HG03135 (cell line): ENCODE measurements around the gene COASY.
"Not testable (repeated sequence)": the region's sequence is repeated elsewhere in the genome, so short reads cannot be mapped to it uniquely, and the experiment has no call there.

ENCODE experiments used
- ATAC-seq: cut with Tn5 transposase; IDR thresholded peaks from one replicate; pipeline ENCODE4 v1.9.1; 2021; ENCODE audit warnings: mild to moderate bottlenecking, moderate library complexity; ENCODE audit not compliant: unreplicated experiment

COASY gene

DNA sequence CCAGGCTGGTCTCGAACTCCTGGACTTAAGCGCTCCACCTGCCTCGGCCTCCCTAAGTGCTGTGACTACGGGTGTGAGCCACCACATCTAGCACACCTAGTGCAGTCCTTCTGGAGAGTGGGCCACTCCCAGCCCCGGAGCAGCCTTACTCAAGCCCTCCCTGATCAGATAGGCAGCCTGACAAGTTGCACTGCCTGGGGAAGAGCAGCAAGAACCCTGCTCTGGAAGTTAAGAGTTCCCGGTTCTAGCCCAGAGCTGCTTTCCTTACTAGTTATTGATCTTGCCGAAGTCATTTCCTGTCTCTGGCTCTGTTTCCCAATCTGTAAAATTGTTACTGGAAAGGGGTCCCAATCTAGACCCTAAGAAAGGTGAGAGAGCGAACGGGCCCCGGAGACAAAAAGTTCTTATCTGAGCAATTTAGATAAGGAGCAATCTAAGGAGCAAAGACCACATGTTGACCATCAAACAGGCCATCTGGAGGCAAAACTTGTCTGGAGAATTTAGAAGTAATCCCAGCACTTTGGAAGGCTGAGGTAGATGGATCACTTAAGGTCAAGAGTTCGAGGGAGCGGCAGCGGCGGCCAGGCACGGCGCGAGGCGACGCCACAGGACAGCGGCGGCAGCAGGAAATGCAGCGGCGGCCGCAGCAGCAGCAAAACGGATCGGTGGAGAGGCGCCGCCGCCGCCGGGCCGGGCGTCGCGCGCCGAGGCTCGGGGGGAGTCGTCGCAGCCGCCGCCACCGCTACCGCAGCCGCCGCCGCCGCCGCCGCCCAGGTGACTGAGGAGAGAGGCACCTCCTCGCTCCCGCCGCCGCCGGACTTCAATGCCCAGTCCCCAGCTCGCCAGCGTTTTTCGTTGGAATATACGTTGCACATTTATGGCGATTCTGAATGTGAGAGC, 30.2 kb upstream of the COASY start:
- ATAC-seq: no peak

DNA sequence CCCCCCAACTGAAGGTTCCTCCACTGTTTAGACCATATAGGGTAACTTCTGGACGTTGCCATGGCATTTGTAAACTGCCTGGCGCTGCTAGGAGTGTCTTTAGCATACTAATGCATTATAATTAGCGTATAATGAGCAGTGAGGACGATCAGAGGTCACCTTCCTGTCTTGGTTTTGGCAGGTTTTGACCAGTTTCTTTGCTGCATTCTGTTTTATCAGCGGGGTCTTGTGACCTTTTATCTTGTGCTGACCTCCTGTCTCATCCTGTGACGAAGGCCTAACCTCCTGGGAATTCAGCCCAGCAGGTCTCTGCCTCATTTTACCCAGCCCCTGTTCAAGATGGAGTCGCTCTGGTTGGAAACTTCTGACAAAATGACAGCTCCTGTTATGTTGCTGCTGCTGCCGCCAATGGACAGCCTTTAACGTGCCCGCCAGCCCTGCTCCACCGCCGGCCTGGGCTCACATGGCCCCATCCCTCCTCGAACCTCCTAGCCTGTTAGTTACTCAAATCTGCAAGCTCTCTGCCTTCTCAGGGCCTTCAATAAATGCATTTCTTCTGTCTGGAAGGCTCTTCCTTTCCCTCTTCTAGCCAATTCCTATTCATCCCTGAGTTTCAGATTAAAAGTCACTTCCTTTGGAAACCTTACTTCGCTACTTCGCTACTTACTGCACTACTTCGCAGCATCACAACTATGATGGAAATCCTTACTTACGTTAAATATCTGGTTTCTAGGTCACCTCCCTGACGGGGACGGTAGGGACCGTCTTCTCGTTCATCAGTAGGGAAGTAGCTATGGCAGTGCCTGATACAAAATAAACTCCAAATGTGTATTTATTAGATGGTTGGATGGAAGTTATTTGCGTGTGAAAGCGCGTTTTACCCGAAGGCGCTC, 26.5 kb upstream of the COASY start:
- no peak for ATAC-seq

GRCh38 chr17:42536048-42536371, 25.9 kb upstream of the COASY start, which contains the start of gene NAGLU:
TSS of gene NAGLU (plus strand) at chr17:42536241. CDS start at chr17:42536273, 32 bp downstream.
- ATAC-seq: peak; percentile 85

GRCh38 chr17:42536372-42537155, 25.4 kb upstream of the COASY start:
- ATAC-seq: peak; percentile 45

DNA sequence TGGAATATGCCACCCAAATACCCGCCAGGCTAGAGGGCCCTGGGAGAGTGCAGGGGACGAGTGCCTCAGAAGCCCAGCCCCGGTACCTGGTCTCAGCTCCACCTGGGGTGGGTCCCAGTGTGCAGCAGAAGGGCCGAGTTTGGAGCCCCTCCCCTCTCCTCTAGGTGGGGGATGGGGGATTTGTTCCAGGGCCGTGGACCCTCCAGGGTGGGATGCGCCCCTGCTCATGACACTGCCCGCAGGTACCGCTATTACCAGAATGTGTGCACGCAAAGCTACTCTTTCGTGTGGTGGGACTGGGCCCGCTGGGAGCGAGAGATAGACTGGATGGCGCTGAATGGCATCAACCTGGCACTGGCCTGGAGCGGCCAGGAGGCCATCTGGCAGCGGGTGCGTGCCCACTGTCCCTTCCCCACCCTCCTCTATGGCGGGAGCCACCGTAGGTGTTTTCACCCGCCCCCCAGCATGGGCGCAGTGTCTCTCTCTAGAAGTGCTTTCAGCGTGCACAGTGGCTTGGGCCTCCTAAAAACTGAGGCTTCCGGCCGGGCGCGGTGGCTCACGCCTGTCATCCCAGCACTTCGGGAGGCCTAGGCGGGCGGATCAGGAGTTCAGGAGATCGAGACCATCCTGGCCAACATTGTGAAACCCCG, 24.7 kb upstream of the COASY start:
- ATAC-seq: no peak

DNA sequence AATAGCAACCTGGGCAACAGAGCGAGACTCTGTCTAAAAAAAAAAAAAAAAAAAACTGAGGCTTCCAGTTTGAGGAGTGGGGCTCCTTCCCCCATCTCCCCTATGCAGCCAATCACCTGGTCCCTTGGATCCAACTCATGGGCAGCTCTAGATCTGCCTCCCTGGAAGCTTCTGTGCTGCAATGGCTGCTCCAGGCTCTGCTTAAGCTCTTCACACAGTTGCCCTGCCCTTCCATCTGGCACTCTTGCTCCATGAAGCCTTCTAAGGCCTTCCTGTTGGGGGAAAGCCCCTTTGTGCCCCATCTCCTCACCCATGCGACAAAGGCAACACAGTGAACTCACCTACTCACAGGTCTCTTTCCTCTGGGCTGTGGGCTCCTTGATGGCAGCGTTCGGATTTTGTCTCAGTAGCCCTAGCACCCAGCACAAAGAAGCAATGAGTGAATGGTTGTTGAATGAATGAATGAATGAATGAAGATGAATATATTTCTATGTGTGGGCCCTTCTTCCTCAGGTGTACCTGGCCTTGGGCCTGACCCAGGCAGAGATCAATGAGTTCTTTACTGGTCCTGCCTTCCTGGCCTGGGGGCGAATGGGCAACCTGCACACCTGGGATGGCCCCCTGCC, 24.0 kb upstream of the COASY start:
- ATAC-seq: no peak

- ATAC-seq: no peak
Observed at GRCh38 chr17:42538482-42538881, 23.5 kb upstream of the COASY start.

- ATAC-seq: not testable (repeated sequence)
Observed at GRCh38 chr17:42540558-42540957, 21.4 kb upstream of the COASY start.

- no peak for ATAC-seq
Observed at GRCh38 chr17:42541041-42541833, 20.7 kb upstream of the COASY start.

GRCh38 chr17:42543190-42544079, 18.5 kb upstream of the COASY start:
- no peak for ATAC-seq

GRCh38 chr17:42544874-42545283, 17.1 kb upstream of the COASY start:
- ATAC-seq: no peak

GRCh38 chr17:42545755-42546505, 16.0 kb upstream of the COASY start:
- ATAC-seq: not testable (repeated sequence)

GRCh38 chr17:42547001-42547461, 14.9 kb upstream of the COASY start:
- ATAC-seq: no peak

DNA sequence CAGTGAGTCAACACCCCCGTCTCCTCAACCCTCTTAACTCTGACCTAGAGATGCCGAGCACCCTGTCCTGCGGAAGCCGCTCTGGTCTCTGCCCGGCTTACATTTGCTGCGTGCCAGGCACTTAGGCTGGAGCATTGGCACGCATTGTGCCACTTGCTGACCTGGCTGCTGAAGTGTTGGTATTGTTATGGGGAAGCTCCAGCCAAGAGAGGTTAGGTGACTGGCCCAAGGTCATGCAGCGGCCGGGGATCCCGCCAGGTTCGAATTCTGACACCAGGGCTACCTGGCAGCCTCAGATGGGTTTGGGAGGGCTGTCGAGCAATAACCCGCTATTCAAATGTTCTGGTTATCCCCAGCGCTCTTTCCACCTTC, 14.3 kb upstream of the COASY start:
- ATAC-seq: no peak

DNA sequence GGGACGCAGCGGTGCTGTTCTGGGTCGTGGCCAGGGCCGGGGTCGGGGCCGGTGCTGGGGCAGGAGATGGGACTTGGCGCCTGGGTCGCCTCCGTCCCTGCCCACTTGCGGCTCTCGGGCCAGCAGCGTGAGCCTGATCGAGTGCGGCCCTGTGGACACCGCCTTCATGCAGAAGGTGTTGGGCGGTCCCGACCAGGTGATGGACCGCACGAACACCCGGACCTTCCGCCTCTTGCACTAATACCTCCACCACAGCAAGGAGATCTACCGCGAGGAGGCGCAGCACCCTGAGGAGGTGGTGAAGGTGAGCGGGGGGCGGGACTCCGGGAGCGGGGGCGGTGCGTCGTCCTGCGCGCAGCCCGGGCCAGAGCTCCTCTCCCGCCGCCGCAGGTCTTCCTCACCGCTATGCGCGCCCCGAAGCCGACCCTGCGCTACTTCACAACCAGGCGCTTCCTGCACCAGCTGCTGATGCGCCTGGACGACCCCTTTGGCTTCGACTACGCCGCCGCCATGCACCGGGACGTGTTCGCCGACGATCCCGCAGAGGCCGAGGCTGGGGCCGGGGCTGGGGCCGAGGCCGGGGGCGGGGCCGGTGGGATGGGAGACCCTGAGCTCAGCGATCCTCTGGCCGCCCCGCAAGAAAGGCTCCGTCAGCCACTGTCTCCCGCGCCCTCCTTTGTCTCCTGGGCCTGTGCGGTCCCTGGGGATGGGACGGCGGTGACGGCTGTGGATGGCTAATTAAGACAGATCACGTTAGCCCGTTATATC, 13.7 kb upstream of the COASY start:
- ATAC-seq: peak; percentile 56

DNA sequence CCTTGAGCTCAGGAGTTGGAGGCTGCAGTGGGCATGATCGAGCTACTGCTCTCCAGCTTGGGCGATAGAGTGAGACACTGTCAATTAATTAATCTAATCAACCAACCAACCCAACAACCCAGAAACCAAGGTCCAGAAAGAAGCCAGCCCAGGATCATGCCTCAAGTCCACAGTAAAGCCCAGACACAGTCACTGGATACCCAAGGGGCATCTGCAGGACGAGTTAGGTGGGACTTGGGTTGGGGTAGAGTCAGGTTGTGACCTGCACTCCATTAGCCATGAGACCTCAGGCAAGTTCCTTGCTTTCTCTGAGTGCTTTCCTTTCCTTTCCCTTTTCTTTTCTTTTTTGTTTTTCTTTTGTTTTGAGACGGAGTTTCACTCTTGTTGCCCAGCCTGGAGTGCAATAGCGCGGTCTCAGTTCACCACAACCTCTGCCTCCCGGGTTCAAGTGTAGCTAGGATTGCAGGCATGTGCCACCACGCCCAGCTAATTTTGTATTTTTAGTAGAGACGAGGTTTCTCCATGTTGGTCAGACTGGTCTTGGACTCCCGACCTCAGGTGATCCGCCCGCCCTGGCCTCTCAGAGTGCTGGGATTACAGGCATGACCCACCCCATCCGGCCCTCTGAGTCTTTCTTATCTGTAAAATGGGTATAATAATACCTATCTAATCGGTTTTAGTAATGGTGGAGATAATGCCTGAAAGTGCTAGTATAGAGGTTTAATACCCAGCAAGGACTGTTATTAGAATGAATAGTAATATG, 12.8 kb upstream of the COASY start:
- no peak for ATAC-seq
